ENCODE measurements around the gene RAB8A. TPM values are rescaled to one million over a fixed set of nuclear protein-coding genes. Genes with fewer than 3 reads are reported as not detected.

The RAB8A gene
- total RNA-seq, 2 experiments from 2014 or later: 226 to 255 TPM

- ChIA-PET CTCF (interaction anchor here (0.7 to 1.0 kb wide), 2 partner anchors 20 to 1874 kb away, joined by 3 to 4 read pairs; partner anchors contain the start of gene TPM4), POLR2A (interaction anchor here (0.7 to 2.1 kb wide), 3 partner anchors 10 to 252 kb away, joined by 5 to 9 read pairs (median 6); no protein-coding TSS in a partner anchor)
Observed at GRCh38 chr19:16096280-16096855, 15.3 kb upstream of the RAB8A start.

- ChIA-PET CTCF (interaction anchor here (1.4 to 2.9 kb wide), 2 partner anchors 11 to 13 kb away, joined by 3 to 12 read pairs; no protein-coding TSS in a partner anchor), POLR2A (interaction anchor here (0.7 kb wide), 1 partner anchor 13 kb away, joined by 3 read pairs; no protein-coding TSS in a partner anchor)
Observed at GRCh38 chr19:16098416-16098768, 13.3 kb upstream of the RAB8A start.

GRCh38 chr19:16098821-16099220 is 12.9 kb upstream of the RAB8A start:
- CTCF ChIA-PET: interaction anchor here (1.4 to 2.9 kb wide), 2 partner anchors 12 kb away, joined by 3 to 12 read pairs; no protein-coding TSS in a partner anchor
- POLR2A ChIA-PET: interaction anchor here (0.7 kb wide), 2 partner anchors 14 to 28 kb away, joined by 3 to 5 read pairs; no protein-coding TSS in a partner anchor

GRCh38 chr19:16099314-16099965 is 12.2 kb upstream of the RAB8A start:
- POLR2A ChIA-PET: interaction anchor here (0.7 to 0.9 kb wide), 4 partner anchors 10 to 28 kb away, joined by 3 to 5 read pairs (median 4); no protein-coding TSS in a partner anchor
- CTCF ChIA-PET: interaction anchor here (1.4 to 2.9 kb wide), 3 partner anchors 12 to 58 kb away, joined by 3 to 12 read pairs (median 6); no protein-coding TSS in a partner anchor

GRCh38 chr19:16100524-16100923 is 11.2 kb upstream of the RAB8A start:
- ChIA-PET POLR2A (no interaction called here), CTCF (interaction anchor here (1.6 to 2.9 kb wide), 2 partner anchors 13 to 59 kb away, joined by 6 to 12 read pairs; no protein-coding TSS in a partner anchor)

GRCh38 chr19:16104722-16105121 is 7.0 kb upstream of the RAB8A start:
- ChIA-PET CTCF (interaction anchor here (1.4 kb wide), 1 partner anchor 42 kb away, joined by 3 read pairs; no protein-coding TSS in a partner anchor), POLR2A (no interaction called here)

GRCh38 chr19:16106121-16106520 is 5.6 kb upstream of the RAB8A start:
- CTCF ChIA-PET: interaction anchor here (1.0 kb wide), 1 partner anchor 38 kb away, joined by 3 read pairs; the partner anchor contains the start of gene HSH2D
- POLR2A ChIA-PET: no interaction called here

- POLR2A ChIA-PET: interaction anchor here (2.1 kb wide), 1 partner anchor 35 kb away, joined by 11 read pairs; the partner anchor contains the start of gene TPM4
- CTCF ChIA-PET: interaction anchor here (0.7 to 2.1 kb wide), 8 partner anchors 17 to 70 kb away, joined by 3 to 10 read pairs (median 5); no protein-coding TSS in a partner anchor
Observed at GRCh38 chr19:16111909-16112752, 442 bp downstream of the RAB8A start.

- CTCF ChIA-PET: interaction anchor here (0.7 to 1.4 kb wide), 4 partner anchors 18 to 71 kb away, joined by 3 to 4 read pairs (median 4); no protein-coding TSS in a partner anchor
- POLR2A ChIA-PET: no interaction called here
Observed at GRCh38 chr19:16112778-16113177, 1.1 kb downstream of the RAB8A start.

- POLR2A ChIA-PET: no interaction called here
- CTCF ChIA-PET: interaction anchor here (0.6 to 1.4 kb wide), 4 partner anchors 19 to 72 kb away, joined by 3 to 4 read pairs (median 4); no protein-coding TSS in a partner anchor
Observed at GRCh38 chr19:16113727-16114126, 2.0 kb downstream of the RAB8A start.

GRCh38 chr19:16115301-16116039 is 3.8 kb downstream of the RAB8A start:
- ChIA-PET POLR2A (interaction anchor here (0.6 kb wide), 1 partner anchor 45 kb away, joined by 6 read pairs; no protein-coding TSS in a partner anchor), CTCF (interaction anchor here (0.9 to 4.0 kb wide), 3 partner anchors 70 to 87 kb away, joined by 3 to 13 read pairs (median 4); no protein-coding TSS in a partner anchor)

GRCh38 chr19:16116067-16116466 is 4.4 kb downstream of the RAB8A start:
- ChIA-PET CTCF (interaction anchor here (0.9 to 4.0 kb wide), 3 partner anchors 70 to 86 kb away, joined by 3 to 13 read pairs (median 4); no protein-coding TSS in a partner anchor), POLR2A (no interaction called here)

GRCh38 chr19:16117594-16118033 is 5.9 kb downstream of the RAB8A start:
- ChIA-PET POLR2A (interaction anchor here (0.7 to 1.1 kb wide), 2 partner anchors 21 to 47 kb away, joined by 3 read pairs; no protein-coding TSS in a partner anchor), CTCF (interaction anchor here (0.6 to 4.0 kb wide), 8 partner anchors 11 to 76 kb away, joined by 3 to 13 read pairs (median 4); partner anchors contain the start of genes FAM32A and TPM4)

- ChIA-PET POLR2A (interaction anchor here (0.7 to 1.1 kb wide), 2 partner anchors 48 to 249 kb away, joined by 3 read pairs; no protein-coding TSS in a partner anchor), CTCF (interaction anchor here (1.0 to 4.0 kb wide), 6 partner anchors 48 to 77 kb away, joined by 3 to 13 read pairs (median 4); partner anchors contain the start of gene FAM32A)
Observed at GRCh38 chr19:16118489-16119033, 6.9 kb downstream of the RAB8A start.

GRCh38 chr19:16119075-16119857 is 7.6 kb downstream of the RAB8A start:
- ChIA-PET CTCF (interaction anchor here (0.7 to 2.2 kb wide), 4 partner anchors 35 to 75 kb away, joined by 3 to 8 read pairs (median 4); partner anchors contain the start of gene FAM32A), POLR2A (interaction anchor here (0.7 kb wide), 1 partner anchor 248 kb away, joined by 3 read pairs; no protein-coding TSS in a partner anchor)

GRCh38 chr19:16121141-16121540 is 9.5 kb downstream of the RAB8A start:
- CTCF ChIA-PET: interaction anchor here (0.6 kb wide), 1 partner anchor 43 kb away, joined by 3 read pairs; no protein-coding TSS in a partner anchor
- POLR2A ChIA-PET: interaction anchor here (0.7 to 1.0 kb wide), 2 partner anchors 23 to 106 kb away, joined by 4 to 5 read pairs; partner anchors contain the start of gene HSH2D
